Liver (tissue), 9 donors: ENCODE data around the gene ANKRD11. TPM values are rescaled to one million over a fixed set of nuclear protein-coding genes. Genes with fewer than 3 reads are reported as not detected.

Source experiments
- DNase-seq: peaks from one replicate; pipeline ENCODE4 v3.0.0-alpha.2; 2017; ENCODE audit warnings: low spot score
- H3K27ac ChIP-seq, 2 donors: one replicate each; pipeline ENCODE4 v1.7.0; 2013; ENCODE audit warnings: inconsistent platforms in 2 of 2, low read length in 2 of 2, control low read depth in 1 of 2, low read depth in 1 of 2, mild to moderate bottlenecking in 1 of 2
- H3K27me3 ChIP-seq, 4 donors: one replicate each; pipeline versions ENCODE4 v1.6.1 to v1.7.0; 2013; ENCODE audit warnings: low read length in 3 of 4, inconsistent platforms in 1 of 4, mild to moderate bottlenecking in 1 of 4, moderate library complexity in 1 of 4; ENCODE audit not compliant: control insufficient read depth in 4 of 4, insufficient read depth in 4 of 4
- H3K36me3 ChIP-seq, 4 donors: one replicate each; pipeline versions ENCODE4 v1.6.1 to v1.7.0; 2013; ENCODE audit warnings: low read length in 3 of 4, mild to moderate bottlenecking in 3 of 4, low read depth in 1 of 4, moderate library complexity in 1 of 4; ENCODE audit not compliant: control insufficient read depth in 4 of 4, insufficient read depth in 3 of 4
- H3K4me1 ChIP-seq, 4 donors: one replicate each; pipeline versions ENCODE4 v1.6.1 to v1.7.0; 2013; ENCODE audit warnings: low read length in 3 of 4, mild to moderate bottlenecking in 3 of 4, moderate library complexity in 1 of 4; ENCODE audit not compliant: control insufficient read depth in 4 of 4, insufficient read depth in 4 of 4
- H3K4me3 ChIP-seq, 3 donors: one replicate each; pipeline versions ENCODE4 v1.6.1 to v1.7.0; 2013; ENCODE audit warnings: low read length in 3 of 3, control low read depth in 1 of 3, low read depth in 1 of 3, mild to moderate bottlenecking in 1 of 3
- H3K9ac ChIP-seq, 2 donors: one replicate each; pipeline ENCODE4 v1.7.0; 2013; ENCODE audit warnings: low read length in 2 of 2, mild to moderate bottlenecking in 2 of 2, moderate library complexity in 2 of 2, control low read depth in 1 of 2, low read depth in 1 of 2
- H3K9me3 ChIP-seq, 4 donors: one replicate each; pipeline versions ENCODE4 v1.6.1 to v1.7.0; 2013; ENCODE audit warnings: low read length in 3 of 4; ENCODE audit not compliant: control insufficient read depth in 4 of 4
- EGR1 ChIP-seq, 2 donors: IDR thresholded peaks; 2 replicates each; pipeline ENCODE4 v1.6.1; 2016 to 2018; ENCODE audit warnings: antibody characterized with exemption in 2 of 2, low read depth in 2 of 2
- FOXA1 ChIP-seq: IDR thresholded peaks from 2 replicates; pipeline ENCODE4 v1.6.1; 2016; ENCODE audit warnings: antibody characterized with exemption
- FOXA2 ChIP-seq: IDR thresholded peaks from 2 replicates; pipeline ENCODE4 v1.6.1; 2016; ENCODE audit warnings: antibody characterized with exemption
- GABPA ChIP-seq, 2 donors: IDR thresholded peaks in 1 of 2; conservative IDR thresholded peaks in 1 of 2; 2 replicates each; pipeline ENCODE4 v1.6.1; 2016; ENCODE audit warnings: antibody characterized with exemption in 2 of 2, mild to moderate bottlenecking in 1 of 2, moderate library complexity in 1 of 2
- HNF4A ChIP-seq, 2 donors: conservative IDR thresholded peaks; 2 replicates each; pipeline ENCODE4 v1.6.1; 2016; ENCODE audit warnings: antibody characterized with exemption in 2 of 2, mild to moderate bottlenecking in 2 of 2
- HNF4G ChIP-seq: IDR thresholded peaks from 2 replicates; pipeline ENCODE4 v1.6.1; 2016; ENCODE audit warnings: antibody characterized with exemption
- JUND ChIP-seq, 2 donors: IDR thresholded peaks; 2 replicates each; pipeline ENCODE4 v1.6.1; 2016; ENCODE audit warnings: antibody characterized with exemption in 2 of 2
- NR2F2 ChIP-seq: IDR thresholded peaks from 2 replicates; pipeline ENCODE4 v1.6.1; 2016; ENCODE audit warnings: antibody characterized with exemption
- RAD21 ChIP-seq, 2 donors: IDR thresholded peaks; 2 replicates each; pipeline ENCODE4 v1.6.1; 2016; ENCODE audit warnings: antibody characterized with exemption in 2 of 2, mild to moderate bottlenecking in 2 of 2
- RXRA ChIP-seq, 2 donors: IDR thresholded peaks; 2 replicates each; pipeline ENCODE4 v1.6.1; 2017 to 2018; ENCODE audit warnings: antibody characterized with exemption in 2 of 2, mild to moderate bottlenecking in 1 of 2
- SP1 ChIP-seq: IDR thresholded peaks from 2 replicates; pipeline ENCODE4 v1.6.1; 2018; ENCODE audit warnings: antibody characterized with exemption, mild to moderate bottlenecking
- TAF1 ChIP-seq: conservative IDR thresholded peaks from 2 replicates; pipeline ENCODE4 v1.6.1; 2016; ENCODE audit warnings: antibody characterized with exemption, mild to moderate bottlenecking
- YY1 ChIP-seq: IDR thresholded peaks from 2 replicates; pipeline ENCODE4 v1.6.1; 2016; ENCODE audit warnings: antibody characterized with exemption, mild to moderate bottlenecking
- WGBS: extraction: QIAGEN DNeasy Blood & Tissue Kit; methylation state at CpG from one replicate; pipeline ENCODE4 v1.1.7; 2013; 5-methylcytosine and 5-hydroxymethylcytosine counted together
- polyA plus RNA-seq, 2 donors: library from polyadenylated mRNA; stranded (reverse) in 1 of 2; unstranded in 1 of 2; fragments of 200-250 nt in 1 of 2; fragments of >200 nt in 1 of 2; fragmentation: Nextera tagmentation in 1 of 2; extraction: Ambion mirVana in 1 of 2; gene quantifications; one replicate each; pipeline versions ENCODE4 v1.2.1 to v1.2.3, GENCODE V29; 2013 to 2015
- total RNA-seq, 2 donors: library from RNA; depleted of rRNA; stranded (reverse); fragments of >200 nt; gene quantifications; one replicate each; pipeline ENCODE4 v1.2.3, GENCODE V29; 2014
- TF ChIP-seq, protein P1 (sequence below): IDR thresholded peaks from 2 replicates; pipeline ENCODE4 v1.6.1; 2016; ENCODE audit warnings: antibody characterized with exemption
- TF ChIP-seq, protein P2 (sequence below): IDR thresholded peaks from 2 replicates; pipeline ENCODE4 v1.6.1; 2016; ENCODE audit warnings: antibody characterized with exemption
- TF ChIP-seq, protein P3 (sequence below): IDR thresholded peaks from 2 replicates; pipeline ENCODE4 v1.6.1; 2016; ENCODE audit warnings: antibody characterized with exemption
- TF ChIP-seq, protein P4 (sequence below): IDR thresholded peaks from 2 replicates; pipeline ENCODE4 v1.6.1; 2016; ENCODE audit warnings: antibody characterized with exemption, mild to moderate bottlenecking
- TF ChIP-seq, protein P5 (sequence below): fragments of 150-350 bp; IDR thresholded peaks from 2 replicates; pipeline ENCODE4 v1.5.1; 2017; ENCODE audit warnings: improper control_type of control experiment, low read depth, low read length; ENCODE audit not compliant: missing input control
- donor health status: healthy.
- donor health status: healthy.
- donor health status: healthy.
- donor health status: healthy.
- donor health status: healthy.

ANKRD11 gene
- total and polyA plus RNA-seq, 4 donors: 16.3 to 55.1 (median 28.0) TPM

DNA sequence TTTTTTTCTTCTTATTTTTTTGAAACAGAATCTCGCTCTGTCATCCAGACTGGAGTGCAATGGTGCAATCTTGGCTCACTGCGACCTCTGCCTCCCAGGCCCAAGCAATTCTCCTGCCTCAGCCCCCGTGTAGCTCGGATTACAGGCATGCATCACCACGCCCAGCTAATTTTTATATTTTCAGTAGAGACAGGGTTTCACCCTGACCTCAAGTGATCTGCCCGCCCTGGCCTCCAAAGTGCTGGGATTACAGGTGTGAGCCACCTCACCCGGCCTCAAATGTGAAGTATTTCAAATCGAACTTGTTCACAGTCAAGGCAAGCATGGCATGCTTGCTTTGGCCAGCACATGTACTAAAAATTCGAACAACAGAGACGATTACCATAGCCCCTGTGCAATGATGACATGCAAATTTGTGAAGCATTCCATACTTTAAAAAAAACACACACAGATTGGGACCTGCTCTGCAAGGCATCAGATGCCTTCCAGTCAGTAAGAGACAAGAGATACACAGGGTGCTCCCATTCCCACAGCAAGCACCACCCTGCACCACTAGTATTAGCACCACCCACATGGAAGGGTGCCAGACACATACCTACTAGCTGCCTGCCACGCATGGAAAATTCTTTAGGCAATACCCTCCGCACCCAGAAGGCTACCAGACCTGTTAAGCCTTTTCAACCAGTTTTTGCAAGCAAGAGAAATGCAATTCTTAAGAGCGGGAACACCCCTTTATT is 47.2 kb downstream of the ANKRD11 start (continued):
- TF ChIP-seq, protein P1, sequence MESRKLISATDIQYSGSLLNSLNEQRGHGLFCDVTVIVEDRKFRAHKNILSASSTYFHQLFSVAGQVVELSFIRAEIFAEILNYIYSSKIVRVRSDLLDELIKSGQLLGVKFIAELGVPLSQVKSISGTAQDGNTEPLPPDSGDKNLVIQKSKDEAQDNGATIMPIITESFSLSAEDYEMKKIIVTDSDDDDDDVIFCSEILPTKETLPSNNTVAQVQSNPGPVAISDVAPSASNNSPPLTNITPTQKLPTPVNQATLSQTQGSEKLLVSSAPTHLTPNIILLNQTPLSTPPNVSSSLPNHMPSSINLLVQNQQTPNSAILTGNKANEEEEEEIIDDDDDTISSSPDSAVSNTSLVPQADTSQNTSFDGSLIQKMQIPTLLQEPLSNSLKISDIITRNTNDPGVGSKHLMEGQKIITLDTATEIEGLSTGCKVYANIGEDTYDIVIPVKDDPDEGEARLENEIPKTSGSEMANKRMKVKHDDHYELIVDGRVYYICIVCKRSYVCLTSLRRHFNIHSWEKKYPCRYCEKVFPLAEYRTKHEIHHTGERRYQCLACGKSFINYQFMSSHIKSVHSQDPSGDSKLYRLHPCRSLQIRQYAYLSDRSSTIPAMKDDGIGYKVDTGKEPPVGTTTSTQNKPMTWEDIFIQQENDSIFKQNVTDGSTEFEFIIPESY: no peak
- TF ChIP-seq HNF4A (conservative IDR thresholded peaks at IDR 0.05) (peak in 1 of 2 donors; percentile 11), EGR1 (IDR thresholded peaks at IDR 0.05; ENCODE audit: low read depth in 2 of 2) (no peak), NR2F2 (no peak), SP1 (no peak)
- TF ChIP-seq, protein P2, sequence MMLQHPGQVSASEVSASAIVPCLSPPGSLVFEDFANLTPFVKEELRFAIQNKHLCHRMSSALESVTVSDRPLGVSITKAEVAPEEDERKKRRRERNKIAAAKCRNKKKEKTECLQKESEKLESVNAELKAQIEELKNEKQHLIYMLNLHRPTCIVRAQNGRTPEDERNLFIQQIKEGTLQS: no peak
- TF ChIP-seq, protein P3, sequence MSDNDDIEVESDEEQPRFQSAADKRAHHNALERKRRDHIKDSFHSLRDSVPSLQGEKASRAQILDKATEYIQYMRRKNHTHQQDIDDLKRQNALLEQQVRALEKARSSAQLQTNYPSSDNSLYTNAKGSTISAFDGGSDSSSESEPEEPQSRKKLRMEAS: peak; percentile 25

DNA sequence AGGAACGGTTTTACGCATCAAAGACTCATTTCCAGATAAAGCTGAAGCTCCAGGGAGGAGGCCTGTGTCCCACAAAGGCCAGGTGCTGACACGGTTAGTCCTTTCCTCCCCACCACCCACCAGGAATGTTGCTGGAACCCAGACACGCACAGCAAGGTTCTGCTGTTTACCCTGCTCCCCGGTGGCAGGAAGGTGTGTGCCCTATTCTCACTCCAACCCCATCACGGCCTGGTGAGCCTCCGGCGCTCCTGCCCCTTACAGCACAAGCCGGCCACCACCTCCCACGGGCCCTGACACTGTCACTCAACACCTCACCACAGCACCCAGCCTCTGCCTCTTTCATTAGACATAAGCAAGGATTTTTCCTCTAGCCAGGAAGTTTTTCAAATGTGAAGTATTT is 47.8 kb downstream of the ANKRD11 start:
- TF ChIP-seq FOXA2: no peak
- no peak for TF ChIP-seq NR2F2
- no peak for TF ChIP-seq RXRA (IDR thresholded peaks at IDR 0.05)
- TF ChIP-seq FOXA1: no peak
- no peak for TF ChIP-seq EGR1 (IDR thresholded peaks at IDR 0.05; ENCODE audit: low read depth in 2 of 2)
- TF ChIP-seq RAD21 (IDR thresholded peaks at IDR 0.05): no peak
- TF ChIP-seq, protein P4, sequence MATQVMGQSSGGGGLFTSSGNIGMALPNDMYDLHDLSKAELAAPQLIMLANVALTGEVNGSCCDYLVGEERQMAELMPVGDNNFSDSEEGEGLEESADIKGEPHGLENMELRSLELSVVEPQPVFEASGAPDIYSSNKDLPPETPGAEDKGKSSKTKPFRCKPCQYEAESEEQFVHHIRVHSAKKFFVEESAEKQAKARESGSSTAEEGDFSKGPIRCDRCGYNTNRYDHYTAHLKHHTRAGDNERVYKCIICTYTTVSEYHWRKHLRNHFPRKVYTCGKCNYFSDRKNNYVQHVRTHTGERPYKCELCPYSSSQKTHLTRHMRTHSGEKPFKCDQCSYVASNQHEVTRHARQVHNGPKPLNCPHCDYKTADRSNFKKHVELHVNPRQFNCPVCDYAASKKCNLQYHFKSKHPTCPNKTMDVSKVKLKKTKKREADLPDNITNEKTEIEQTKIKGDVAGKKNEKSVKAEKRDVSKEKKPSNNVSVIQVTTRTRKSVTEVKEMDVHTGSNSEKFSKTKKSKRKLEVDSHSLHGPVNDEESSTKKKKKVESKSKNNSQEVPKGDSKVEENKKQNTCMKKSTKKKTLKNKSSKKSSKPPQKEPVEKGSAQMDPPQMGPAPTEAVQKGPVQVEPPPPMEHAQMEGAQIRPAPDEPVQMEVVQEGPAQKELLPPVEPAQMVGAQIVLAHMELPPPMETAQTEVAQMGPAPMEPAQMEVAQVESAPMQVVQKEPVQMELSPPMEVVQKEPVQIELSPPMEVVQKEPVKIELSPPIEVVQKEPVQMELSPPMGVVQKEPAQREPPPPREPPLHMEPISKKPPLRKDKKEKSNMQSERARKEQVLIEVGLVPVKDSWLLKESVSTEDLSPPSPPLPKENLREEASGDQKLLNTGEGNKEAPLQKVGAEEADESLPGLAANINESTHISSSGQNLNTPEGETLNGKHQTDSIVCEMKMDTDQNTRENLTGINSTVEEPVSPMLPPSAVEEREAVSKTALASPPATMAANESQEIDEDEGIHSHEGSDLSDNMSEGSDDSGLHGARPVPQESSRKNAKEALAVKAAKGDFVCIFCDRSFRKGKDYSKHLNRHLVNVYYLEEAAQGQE: no peak
- no peak for TF ChIP-seq GABPA (IDR thresholded peaks at IDR 0.05 in 1 of 2, conservative IDR thresholded peaks at IDR 0.05 in 1 of 2)
- TF ChIP-seq, protein P3: no peak
- TF ChIP-seq, protein P5, sequence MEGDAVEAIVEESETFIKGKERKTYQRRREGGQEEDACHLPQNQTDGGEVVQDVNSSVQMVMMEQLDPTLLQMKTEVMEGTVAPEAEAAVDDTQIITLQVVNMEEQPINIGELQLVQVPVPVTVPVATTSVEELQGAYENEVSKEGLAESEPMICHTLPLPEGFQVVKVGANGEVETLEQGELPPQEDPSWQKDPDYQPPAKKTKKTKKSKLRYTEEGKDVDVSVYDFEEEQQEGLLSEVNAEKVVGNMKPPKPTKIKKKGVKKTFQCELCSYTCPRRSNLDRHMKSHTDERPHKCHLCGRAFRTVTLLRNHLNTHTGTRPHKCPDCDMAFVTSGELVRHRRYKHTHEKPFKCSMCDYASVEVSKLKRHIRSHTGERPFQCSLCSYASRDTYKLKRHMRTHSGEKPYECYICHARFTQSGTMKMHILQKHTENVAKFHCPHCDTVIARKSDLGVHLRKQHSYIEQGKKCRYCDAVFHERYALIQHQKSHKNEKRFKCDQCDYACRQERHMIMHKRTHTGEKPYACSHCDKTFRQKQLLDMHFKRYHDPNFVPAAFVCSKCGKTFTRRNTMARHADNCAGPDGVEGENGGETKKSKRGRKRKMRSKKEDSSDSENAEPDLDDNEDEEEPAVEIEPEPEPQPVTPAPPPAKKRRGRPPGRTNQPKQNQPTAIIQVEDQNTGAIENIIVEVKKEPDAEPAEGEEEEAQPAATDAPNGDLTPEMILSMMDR: no peak
- TF ChIP-seq JUND (IDR thresholded peaks at IDR 0.05): no peak
- TF ChIP-seq, protein P2: no peak
- TF ChIP-seq HNF4G: no peak
- no peak for TF ChIP-seq YY1
- TF ChIP-seq, protein P1: no peak
- TF ChIP-seq HNF4A (conservative IDR thresholded peaks at IDR 0.05): no peak
- TF ChIP-seq SP1: no peak
- TF ChIP-seq TAF1: no peak
- H3K4me1 ChIP-seq: peaks cover 28 to 59% (median 53%) of the 10 kb centered on the region in 4 donors
- H3K27me3 ChIP-seq: no peaks in the 10 kb centered on the region
- no peaks in the 10 kb centered on the region for H3K9me3 ChIP-seq
- peak overlapping the region in 1 of 2 donors; percentile 6 for H3K27ac ChIP-seq
- 61% methylated on average over 10 of the region's 10 CpGs for WGBS
- H3K4me3 ChIP-seq: no peak overlapping the region
- no peak for DNase-seq
- H3K36me3 ChIP-seq: no peaks in the 10 kb centered on the region
- no peak overlapping the region for H3K9ac ChIP-seq
